Thoracic aorta endothelial cell (primary cell): Measurements from ENCODE around the gene TMEM40. TPM values are rescaled to one million over a fixed set of nuclear protein-coding genes. Genes with fewer than 3 reads are reported as not detected.

Source experiments
- total RNA-seq: library from RNA; depleted of rRNA; stranded (reverse); fragments of >200 nt; gene quantifications from 2 replicates; pipeline ENCODE4 v1.2.3, GENCODE V29; 2012

Gene TMEM40, protein sequence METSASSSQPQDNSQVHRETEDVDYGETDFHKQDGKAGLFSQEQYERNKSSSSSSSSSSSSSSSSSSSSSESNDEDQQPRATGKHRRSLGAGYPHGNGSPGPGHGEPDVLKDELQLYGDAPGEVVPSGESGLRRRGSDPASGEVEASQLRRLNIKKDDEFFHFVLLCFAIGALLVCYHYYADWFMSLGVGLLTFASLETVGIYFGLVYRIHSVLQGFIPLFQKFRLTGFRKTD
- not detected in 2 replicates for total RNA-seq

DNA sequence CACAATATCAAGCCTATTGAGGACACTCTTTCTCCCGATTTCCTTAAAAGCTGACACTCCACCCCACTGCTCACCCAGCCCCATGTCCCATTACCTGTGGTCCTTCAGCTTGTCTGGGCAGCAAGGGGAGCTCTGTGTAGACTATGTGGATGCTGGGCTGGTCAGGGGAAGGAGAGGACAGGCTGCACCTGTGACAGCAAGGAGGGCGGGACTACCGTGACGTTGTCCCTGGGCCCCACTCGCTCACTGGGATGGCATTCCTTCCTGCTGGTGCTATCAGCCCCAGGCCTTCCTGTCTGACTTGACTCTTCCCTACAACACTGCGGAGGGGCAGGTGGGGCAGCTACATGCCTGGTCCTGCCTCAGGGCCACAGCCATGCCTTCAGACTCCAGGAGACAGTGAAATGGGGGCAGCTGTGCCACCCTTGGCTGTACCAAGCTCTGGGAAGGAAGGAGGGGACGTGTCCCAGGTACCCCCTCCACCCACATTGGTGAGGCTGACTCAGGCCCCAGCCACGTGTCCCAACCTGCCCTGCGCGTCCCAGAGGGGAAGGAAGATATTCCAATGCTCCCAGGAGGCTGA lies at the start of gene TMEM40:
TSS of gene TMEM40 (minus strand) at position 163 of the 583 bp plus-strand sequence. CDS start 9,427 bp downstream, outside the sequence.

DNA sequence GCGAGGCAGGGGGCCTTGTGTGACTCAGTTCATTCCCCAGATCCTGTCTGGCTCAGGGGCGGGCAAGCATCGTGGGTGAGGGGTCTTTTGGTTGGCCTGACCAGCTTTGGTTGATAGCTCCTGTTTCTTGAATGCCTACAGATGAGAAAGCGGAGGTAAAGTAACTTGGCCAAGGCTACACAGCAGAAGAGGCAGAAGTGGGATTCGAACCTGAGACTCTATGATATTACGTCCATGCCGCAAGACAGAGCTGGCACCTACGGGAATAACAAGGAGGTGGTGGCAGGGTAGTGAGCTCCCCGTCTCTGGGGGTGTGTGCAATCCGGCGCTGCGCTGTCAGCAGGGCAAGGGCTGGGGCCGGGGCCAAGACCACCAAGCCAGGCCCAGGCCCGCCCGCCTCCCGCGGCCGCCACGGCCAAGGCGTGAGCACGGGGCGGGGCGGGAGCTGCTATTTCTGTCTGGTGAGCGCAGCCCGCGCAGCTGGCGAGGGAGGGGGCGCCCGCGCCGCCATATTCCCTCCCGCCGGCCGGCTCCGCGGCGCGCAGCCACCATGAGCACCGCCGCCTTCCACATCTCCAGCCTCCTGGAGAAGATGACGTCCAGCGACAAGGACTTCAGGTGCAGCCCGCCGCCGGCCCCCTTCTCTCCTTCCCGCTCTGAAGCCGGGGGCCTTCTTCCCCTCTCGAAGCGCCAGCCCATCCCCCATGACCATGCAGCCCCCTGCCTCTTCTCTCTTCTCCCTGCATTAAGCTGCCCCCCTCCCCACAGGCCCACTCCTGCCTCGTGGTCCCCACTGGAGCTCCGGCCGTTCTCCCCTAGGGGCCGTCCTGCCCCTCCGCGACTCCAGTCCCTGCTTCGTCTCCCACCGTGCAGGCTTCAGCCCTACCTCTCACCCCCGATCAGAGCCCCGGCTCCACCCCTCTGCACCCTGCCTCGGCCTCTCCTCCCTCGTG lies 37.4 kb upstream of the TMEM40 start, which contains the start of gene CAND2:
TSS of gene CAND2 (plus strand) at position 510 of the 953 bp plus-strand sequence. CDS start at position 551, 41 bp downstream.

Other genes starting within 250 kb of the TMEM40 start
- not detected in 2 replicates for gene MKRN2OS, start 213.8 kb downstream of the TMEM40 start, total RNA-seq
- gene MKRN2, start 202.2 kb downstream of the TMEM40 start, total RNA-seq, result 35.5 and 36.8 TPM in 2 replicates
- 86.0 and 92.1 TPM in 2 replicates for gene RAF1, start 95.1 kb downstream of the TMEM40 start, total RNA-seq
- gene CAND2, start 37.4 kb upstream of the TMEM40 start, total RNA-seq, result 1.6 and 4.5 TPM in 2 replicates
- gene RPL32, start 82.3 kb upstream of the TMEM40 start, total RNA-seq, result 1,082 and 1,264 TPM in 2 replicates